Sigmoid colon (tissue), 4 donors: ENCODE results near the gene RBM23.

Source experiments
- EP300 ChIP-seq, 4 donors: sonication (generic); formaldehyde crosslinking; IDR thresholded peaks; one replicate each; pipeline ENCODE4 v1.6.1; 2017; ENCODE audit warnings: antibody characterized with exemption in 4 of 4
- POLR2A ChIP-seq, 2 donors: fragments of 450-650 bp; IDR thresholded peaks; one replicate each; pipeline ENCODE4 v1.6.1; 2016; ENCODE audit warnings: antibody characterized with exemption in 2 of 2, mild to moderate bottlenecking in 2 of 2, moderate library complexity in 2 of 2
- POLR2AphosphoS5 ChIP-seq, 4 donors: sonication (generic); formaldehyde crosslinking; IDR thresholded peaks; one replicate each; pipeline ENCODE4 v1.6.1; 2017; ENCODE audit warnings: antibody characterized with exemption in 4 of 4
- TF ChIP-seq, protein P1 (sequence below), 4 experiments: fragments of 450-650 bp in 3 of 4; fragments of 200-600 bp in 1 of 4; IDR thresholded peaks; one replicate each; pipeline ENCODE4 v1.5.1; 2016 to 2019; ENCODE audit warnings: antibody characterized with exemption in 4 of 4, mild to moderate bottlenecking in 3 of 4, moderate library complexity in 2 of 4

DNA sequence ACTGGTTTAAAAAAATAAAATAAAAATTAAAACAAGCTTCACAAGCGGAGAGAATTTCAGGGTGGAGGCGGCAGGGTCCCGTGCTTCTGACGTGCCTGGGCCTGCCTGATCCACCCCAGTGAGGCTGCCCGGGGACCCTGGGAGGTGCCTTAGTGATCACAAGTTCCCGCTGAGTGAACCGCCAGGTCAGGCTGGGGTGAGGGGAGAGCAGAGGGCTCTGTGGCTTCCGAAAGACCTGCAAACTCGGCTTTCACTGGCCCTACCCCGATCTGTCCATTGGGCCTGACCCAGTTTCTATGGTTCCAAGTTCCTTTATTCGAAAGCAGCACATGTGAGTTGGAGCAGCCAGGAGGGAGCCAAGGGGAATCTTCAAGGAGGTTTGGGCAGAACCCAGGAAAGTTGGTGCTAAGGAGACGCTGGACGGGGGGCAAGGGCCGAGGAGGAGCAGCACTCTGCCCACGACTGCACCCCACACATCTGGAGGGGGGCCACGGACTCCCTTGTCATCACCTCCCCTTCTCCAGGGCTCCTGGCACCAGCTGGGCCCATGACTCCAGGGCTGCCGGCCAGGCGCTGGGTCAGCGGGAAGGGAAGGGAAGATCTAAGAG lies 69.6 kb downstream of the RBM23 start:
- TF ChIP-seq EP300 (IDR thresholded peaks at IDR 0.05) (no peak), POLR2AphosphoS5 (IDR thresholded peaks at IDR 0.05) (peak; percentile 12 to 53 (median 24)), POLR2A (IDR thresholded peaks at IDR 0.05) (no peak)
- TF ChIP-seq, protein P1, sequence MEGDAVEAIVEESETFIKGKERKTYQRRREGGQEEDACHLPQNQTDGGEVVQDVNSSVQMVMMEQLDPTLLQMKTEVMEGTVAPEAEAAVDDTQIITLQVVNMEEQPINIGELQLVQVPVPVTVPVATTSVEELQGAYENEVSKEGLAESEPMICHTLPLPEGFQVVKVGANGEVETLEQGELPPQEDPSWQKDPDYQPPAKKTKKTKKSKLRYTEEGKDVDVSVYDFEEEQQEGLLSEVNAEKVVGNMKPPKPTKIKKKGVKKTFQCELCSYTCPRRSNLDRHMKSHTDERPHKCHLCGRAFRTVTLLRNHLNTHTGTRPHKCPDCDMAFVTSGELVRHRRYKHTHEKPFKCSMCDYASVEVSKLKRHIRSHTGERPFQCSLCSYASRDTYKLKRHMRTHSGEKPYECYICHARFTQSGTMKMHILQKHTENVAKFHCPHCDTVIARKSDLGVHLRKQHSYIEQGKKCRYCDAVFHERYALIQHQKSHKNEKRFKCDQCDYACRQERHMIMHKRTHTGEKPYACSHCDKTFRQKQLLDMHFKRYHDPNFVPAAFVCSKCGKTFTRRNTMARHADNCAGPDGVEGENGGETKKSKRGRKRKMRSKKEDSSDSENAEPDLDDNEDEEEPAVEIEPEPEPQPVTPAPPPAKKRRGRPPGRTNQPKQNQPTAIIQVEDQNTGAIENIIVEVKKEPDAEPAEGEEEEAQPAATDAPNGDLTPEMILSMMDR (IDR thresholded peaks at IDR 0.05): no peak
